GM19043 (cell line): ENCODE measurements around the gene PAK3.
A peak's percentile ranks its signal among the peaks of the same experiment; 100 is the strongest.

ENCODE experiments used
- ATAC-seq: cut with Tn5 transposase; IDR thresholded peaks from one replicate; pipeline ENCODE4 v1.9.1; 2021; ENCODE audit warnings: low read depth; ENCODE audit not compliant: unreplicated experiment

The PAK3 gene

DNA sequence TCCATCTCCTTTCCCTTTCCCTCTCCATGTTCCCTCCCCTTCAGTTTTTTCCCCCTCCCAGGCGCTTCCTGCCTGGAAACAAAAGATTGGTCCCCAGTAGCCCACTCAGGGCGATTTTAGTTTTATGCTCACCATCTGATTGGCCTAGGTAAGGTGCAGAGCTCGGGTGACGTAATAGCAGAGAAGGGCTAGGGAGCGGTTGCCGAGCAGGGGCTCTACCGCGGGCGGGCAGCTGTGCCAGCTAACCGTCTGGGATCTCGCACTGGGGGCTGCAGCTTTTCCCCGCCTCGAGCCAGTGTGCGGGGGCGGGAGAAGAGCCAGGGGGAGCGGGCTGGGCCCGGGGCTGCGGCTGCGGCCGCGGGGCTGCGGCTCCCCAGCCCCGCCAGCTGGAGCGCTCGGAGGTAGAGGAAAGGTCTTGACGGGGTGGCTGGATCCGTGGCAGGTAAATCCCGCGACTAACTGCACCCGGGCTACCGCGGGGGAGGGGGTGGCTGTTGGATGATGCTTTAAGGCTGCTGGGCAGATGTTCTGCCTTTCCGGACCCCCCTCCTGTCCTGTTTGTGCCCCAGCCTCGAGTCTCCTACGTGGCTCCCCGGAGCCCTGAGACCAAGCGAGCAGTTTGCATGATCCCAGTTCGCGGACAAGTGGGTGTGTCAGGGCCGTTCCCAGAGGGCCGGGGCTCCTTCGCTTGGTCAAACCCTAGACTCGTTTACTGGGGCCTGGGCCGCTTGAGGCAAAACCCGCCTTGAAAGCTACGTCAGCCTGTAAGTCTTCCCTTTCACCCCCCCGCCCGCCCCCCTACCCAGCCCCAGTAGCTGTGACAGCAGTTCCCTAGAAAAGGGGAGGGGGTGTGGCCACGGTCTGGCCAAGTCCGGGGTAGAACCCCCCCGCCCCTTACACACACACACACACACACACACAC, at the start of gene PAK3:
TSS of gene PAK3 (plus strand) at position 218 of the 922 bp plus-strand sequence. CDS start 26,913 bp downstream, outside the sequence.
- ATAC-seq: no peak

DNA sequence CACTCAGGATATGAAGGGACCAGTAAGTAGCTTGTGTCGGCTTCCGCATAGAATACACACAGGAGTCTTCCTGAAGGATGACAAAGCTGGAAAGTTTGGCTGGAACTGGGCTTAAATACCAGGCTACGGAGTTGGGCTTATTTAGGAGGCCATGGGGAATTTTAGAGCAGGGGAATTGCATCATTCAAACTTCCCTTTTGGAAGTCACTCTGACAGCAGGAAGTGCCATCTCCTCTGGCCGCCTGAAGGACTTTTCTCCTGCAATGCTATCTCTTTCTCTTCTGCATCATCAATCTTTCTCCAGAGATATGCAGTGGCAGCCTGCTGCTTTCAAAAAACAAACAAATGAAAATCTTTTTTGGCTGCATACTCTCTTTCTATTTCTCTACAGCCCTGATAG, 48.4 kb upstream of the PAK3 start:
- ATAC-seq: no peak

DNA sequence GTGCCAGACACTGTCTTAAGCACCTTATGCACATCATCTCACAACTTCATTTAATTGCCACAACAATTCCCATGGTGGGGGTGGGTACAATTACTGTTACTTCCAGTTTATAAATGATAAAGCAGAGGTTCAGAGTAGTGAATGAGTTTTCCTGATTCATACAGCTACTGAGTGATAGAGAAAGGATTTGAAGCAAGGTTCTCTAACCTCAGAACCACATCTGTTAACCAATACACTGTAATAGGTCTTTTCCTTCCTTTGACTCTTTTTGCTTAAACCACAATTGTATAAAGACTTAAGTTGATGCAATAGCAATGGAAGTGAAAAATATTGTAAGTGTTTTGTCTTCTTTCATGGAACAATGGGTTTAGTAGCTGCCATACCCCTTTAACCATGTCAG, 43.5 kb upstream of the PAK3 start:
- ATAC-seq: no peak

DNA sequence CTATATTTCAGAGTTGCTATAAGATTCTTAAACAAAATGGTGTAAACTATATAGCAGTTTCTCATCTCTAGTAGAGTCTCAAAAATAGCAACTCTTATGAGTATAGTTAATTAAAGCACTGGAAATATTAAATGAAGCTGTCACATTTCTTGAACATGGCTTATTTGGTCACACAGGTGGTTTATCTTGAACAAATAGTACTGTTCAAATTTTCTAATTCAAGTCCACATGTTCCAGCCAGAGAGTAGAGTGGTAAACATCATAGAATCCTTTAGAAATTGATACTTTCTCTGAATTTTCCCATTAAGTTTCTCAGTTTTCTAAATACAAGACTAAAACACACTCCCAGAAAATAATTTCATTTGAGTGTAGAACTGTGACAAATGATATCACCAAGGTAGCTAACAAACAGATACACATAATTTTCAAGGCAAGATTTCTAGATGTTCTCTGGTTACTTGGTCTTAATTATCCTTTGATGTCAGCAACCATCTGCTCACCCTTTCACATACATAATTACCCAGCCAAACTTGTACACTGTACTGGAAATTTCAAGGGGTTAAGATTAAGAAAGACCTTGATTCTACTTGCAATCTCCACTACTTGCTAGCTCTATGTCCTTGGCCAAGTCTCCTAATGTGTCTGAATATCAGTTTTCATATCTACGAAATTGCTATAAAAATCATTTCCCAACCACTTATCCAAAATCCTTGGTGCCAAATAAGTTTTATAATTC, 24.3 kb upstream of the PAK3 start:
- no peak for ATAC-seq

DNA sequence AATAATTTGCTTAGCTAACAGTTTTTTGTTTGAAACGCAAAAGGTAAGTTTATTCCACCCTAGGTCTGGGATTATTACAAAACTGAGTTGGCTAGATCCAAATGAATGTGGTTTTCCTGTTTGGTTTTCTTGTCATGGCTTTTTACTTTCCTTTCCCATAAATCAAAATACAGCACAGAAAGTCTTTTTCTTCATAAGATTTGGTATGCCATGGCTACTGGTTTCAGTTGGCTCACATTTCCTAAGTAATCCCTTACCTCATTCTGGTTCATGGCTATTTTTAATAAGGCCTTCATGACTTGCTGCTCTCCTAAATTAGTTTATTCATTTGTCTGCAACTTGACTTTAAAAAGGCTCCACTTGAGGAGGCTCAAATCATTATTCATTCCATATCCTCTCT, 12.9 kb upstream of the PAK3 start:
- no peak for ATAC-seq

DNA sequence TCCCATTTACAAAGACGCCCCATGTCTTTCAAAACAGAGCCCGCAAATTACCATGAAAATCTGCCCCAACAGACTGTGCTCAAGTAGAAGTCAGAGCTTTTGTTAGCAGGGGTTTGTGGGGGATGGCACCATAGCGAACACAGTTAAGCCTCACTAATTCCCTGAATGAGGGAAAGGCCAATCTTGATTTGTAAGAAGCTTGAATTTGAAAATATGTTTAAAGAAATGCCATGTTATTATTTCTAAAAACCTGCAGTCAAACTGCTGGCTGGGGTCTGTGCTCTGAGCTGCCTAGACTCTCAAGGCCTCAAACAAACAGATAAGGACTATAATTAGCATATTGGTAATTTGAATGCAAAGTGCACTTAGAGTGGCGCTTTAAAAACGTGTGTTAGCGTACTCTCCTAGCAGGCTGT, 9.4 kb upstream of the PAK3 start:
- no peak for ATAC-seq

DNA sequence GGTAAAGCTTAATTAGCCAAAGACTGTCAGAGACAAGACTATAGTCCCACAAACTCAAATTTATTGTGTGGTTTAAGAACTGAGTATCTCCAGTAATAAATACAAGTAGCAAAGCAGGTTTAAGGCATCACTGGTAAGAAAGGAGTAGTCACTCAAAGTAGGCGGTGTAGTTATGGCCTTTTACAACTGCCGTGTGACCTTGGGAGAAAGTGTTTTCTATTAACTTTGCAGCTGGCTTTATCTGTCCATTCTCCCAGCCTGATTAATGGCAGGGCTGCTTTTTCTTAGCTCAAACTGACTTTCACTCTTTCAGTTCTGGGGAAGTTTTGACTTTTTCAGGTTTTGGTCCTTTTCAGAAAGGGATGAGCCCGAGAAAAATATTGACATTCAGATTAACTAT, 7.4 kb upstream of the PAK3 start:
- no peak for ATAC-seq

DNA sequence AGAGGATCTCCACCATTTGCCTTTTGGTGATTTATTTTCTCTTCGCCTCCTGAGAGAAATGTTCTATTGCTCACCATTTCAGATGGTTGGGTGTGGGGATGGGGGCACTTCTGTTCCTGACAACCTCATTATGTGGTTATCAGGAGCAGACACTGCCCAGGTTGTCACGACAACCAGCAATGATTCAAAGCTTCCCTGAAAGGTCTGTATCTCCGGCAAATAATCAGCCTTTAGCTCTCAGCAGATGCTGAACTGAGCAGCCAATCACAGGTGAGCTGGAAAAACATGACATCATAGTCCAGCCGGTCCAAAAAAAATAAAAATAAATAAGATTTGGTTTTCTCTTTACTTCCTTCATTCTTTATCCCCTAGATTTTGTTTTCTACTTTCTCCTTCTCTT, 5.5 kb upstream of the PAK3 start:
- no peak for ATAC-seq

DNA sequence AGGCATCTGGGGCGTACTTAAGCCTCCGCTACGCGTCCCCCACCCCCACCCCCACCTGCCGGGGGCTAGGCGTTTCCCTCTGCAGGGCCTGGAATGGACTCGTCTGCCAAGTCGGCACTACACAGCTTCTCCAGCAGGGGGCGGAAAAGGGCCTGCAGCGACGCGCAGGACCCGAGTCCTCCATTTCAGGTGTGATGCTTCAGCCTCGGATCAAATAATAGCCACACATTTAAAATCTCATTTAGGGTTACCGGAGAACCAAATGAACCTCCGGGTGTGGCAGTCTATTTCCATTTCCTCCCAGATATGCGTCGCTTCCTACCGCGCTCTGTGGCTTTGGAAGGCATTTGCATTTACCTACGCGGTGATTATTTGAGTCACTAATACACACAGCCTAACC, 2.9 kb downstream of the PAK3 start:
- peak; percentile 76 for ATAC-seq

DNA sequence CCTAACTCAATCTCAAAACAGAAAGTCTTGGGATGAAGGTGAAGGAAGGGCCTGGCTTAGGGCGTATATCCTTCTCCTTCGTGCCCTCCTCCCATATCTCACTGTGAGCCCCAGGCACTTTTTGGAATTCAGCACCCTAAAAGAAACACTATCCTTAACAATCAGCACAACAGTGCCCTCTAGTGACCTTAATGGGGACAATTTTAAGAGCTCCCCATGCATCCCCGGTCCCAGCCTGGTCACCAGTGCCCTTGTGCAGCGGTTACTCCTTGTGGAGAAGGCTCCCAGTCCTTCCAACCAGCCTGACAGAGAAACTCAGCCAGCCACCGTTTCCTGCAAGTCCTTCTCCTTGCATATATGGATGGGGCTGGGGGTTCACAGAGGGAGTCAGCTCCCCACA, 4.2 kb downstream of the PAK3 start:
- ATAC-seq: no peak

DNA sequence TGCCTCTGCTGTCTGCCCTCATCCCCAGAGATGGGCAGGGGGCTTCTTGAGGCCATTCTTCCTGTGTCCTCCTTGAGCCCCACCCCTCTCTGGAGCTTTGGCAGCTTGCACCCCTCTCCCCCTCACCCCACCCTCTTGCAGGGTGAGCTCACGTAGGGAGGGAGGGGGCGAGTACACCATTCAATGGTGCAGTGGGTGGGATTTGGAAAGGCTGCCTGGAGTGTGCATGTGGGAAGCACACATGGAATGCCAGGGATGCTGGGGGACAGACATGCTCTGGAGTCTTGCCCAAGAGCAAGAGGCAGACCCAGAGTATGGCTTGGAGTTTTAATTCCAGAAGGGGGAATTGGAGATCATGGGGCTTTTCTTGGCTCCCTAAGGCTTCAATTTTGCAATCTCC, 5.6 kb downstream of the PAK3 start:
- ATAC-seq: no peak

DNA sequence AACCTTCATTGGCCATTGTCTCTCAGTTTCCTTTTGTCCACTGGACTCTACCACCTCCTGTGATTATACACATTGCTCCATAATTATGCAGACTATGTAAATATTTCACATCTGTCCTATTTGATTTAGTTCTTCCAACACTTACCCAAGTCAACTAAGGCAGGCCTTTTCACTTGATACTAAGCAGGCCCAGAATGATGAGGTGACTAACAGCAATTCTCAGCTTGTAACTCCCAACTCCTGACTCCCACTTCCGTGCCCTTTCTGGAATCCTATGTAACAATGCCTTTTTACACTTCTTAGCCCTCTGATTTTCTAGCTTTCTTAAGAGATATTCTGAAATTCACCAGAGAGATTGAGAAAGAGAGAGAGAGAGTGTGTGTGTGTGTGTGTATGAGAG, 6.6 kb downstream of the PAK3 start:
- ATAC-seq: no peak

DNA sequence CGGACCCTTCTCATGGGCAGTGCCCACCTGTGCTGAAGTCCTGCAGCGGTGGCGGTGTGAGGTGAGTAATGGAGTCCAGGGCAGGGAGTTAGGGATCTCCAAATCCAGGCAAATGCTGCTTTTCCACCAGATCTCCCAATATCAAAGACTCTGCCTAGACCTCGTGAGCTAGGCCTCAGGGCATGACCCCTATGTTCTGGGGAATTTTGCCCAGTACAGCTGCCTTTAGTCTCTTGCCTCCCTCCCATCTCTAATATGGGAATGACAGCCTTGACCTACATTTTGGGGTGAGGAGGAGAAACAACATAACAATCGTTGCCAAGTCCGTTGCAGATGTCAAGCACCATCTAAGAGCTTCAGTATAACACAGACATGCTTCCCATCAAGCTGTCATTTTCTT, 7.3 kb downstream of the PAK3 start:
- no peak for ATAC-seq

DNA sequence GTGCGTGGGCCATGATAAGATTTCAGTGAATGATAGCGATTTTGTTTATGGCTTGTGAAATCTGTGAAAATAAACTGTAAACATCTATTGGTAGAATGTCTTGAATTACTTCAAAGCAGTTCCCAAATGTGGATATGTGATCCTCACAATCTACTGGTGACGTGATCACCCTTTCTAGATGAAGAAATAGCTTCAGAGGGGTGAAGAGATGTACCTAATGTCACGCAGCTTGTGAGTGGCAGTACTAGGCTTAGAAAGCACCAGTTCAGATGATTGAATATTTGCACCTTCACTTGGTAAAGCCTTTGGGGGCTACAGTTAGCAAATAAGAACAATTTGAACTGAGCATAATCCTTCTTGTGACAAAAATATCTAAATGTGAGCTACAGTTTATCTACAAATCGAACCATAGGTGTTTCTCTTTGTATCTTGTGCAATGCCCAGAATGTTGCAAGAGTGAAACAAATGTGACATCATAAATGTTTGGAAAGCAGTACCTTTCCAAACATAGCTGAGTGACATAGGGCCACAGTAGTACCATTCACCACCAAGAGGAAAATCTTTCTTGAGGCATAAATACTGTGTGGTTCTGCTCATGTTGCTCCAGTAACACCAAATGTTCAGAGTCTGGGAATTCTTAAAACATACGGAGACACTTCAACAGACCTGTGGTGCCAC, 14.2 kb downstream of the PAK3 start:
- ATAC-seq: no peak

DNA sequence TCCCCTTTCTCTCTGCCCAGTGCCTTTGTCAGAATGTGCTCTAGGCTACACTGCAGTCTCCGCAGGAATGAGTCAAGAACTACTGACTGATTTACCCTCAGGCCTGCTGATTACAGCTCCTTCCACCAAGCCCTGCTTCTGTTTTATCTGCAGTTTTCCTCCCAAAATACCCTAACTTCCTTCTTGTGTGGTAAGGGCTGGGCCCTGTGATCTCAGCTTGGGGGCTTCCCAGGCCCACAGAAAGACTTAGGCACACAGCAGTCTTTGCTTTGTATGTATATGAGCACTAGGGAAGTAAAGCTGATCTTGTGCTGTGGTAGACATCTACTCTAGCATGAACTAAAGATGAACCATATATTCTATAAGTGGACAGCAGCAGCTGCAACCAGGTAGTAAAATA, 18.8 kb downstream of the PAK3 start:
- ATAC-seq: no peak

DNA sequence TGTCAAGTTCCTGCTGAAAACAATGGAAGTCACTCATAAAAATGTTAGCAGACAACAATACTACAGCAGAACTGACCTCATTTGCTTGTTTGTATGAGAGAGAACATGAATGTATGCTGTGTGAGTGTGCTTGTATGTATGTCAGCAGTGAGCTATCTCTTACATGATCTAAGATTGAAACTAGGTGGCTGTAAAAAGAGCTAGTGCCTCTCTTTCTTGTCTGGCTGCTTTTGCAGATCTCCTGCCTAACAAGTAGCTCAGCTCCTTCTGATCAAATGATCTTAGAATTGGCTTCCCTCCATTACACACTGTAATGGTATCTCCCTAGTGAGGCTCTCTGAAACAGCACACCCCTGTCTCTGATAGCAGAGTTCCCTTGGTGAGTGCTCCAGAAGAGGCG, 20.7 kb downstream of the PAK3 start:
- ATAC-seq: no peak

DNA sequence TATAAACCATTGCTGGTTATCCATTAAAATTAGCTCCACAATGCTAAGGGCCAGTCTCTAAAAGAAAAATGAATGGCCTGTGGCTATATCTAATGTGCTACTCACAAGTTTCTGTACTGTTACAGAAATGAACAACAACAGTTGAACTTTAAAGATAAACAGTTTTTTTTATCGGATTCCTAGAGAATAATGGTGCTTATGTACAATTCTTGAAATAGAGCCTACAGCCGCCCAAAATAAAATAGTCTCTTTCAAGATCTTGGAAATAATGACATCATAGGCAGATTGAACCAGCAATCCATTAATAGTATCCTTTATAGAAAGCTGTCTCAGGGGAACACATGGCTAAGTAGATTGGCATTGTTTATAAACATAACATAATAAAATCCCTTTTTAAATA, 23.4 kb downstream of the PAK3 start:
- ATAC-seq: no peak

DNA sequence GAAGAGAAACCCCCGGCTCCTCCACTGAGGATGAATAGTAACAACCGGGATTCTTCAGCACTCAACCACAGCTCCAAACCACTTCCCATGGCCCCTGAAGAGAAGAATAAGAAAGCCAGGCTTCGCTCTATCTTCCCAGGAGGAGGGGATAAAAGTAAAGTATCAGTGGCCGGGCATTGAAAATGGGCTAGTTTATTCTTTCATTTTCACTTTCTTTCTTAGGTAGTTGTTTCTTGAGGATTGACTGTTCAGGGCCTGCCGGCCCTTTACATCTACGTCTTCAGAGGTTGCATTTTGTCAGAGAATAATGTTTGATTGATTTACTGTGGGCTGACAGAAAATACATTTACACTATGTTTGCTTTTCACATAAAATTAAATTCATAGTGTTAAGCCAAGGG, 27.1 kb downstream of the PAK3 start:
- ATAC-seq: no peak

DNA sequence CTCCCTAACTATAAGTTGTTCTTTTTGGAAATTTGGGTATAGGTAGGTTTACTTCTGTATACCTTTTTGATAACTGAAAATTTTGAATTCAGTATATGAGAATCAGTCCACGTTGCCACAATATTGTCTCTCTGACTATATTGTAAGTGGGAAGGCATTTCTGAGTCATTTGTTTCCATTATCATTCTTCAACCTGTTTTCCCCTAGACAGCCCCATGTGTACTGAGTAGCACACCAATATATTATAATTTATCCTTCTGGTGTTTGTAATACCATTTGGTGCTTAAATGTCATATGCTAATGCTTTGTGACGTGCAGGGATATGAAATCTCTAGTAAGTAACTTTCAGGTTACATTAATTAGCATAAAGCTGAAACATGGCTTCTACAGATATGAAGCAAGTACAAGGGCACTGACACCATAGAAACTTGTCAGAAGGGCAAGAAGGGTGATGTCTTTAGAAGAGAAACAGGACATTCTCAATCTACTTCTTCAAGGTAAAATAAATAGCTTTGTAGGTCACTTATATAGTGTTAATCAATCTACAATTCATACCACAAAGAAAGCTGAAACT, 27.7 kb downstream of the PAK3 start:
- no peak for ATAC-seq

DNA sequence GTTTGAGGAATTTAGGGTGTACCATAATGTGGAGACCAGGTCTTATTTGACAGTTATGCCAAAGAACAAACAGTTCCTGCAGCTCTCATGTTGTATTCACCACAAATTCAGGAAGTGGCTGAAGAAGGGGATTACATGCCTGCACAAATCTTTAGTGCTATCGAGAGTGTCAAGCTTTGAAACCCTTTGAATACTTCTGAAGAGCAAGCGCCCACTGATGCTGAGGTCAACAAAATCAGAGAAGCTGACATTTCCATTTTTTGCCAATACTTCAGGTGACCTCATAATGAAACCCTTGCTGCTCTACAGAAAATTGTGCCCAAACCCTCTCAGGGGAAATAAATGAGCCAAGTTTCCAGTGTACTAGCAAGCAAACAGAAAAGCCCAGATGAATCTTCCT, 28.4 kb downstream of the PAK3 start:
- no peak for ATAC-seq

DNA sequence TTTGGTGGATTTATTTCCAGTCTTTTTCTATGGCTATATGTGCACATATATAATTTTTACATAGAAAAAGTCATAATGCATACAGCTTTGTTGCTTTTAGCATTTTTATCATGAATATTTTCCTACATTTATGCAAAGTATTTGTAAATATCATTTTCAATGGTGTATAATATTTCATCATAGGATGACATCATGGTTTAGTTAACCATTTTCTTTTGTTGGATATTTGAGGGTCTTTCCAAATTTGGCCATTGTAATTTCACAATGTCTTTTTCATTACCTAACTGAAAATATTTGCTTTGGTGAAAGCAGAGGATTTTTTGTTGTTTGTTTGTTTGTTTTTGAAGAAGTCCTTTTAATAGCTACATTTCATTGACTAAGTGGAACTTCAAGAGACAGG, 31.0 kb downstream of the PAK3 start:
- no peak for ATAC-seq
